DMS53 (cell line): Measurements from ENCODE around the gene IL17RE.

Experiments used
- DNase-seq: peaks from one replicate; lab custom pipeline; 2025; lab: John Stamatoyannopoulos, UW

IL17RE gene

GRCh38 chr3:9908286-9908685 lies 5.6 kb downstream of the IL17RE start:
- no peak for DNase-seq

- peak; percentile 5 for DNase-seq
These were observed 6.8 kb downstream of the IL17RE start for GRCh38 chr3:9909221-9910013.

- DNase-seq: no peak
These were observed 9.2 kb downstream of the IL17RE start for GRCh38 chr3:9911863-9912262.

- DNase-seq: no peak
These were observed 9.8 kb downstream of the IL17RE start for GRCh38 chr3:9912294-9912935.

DNA sequence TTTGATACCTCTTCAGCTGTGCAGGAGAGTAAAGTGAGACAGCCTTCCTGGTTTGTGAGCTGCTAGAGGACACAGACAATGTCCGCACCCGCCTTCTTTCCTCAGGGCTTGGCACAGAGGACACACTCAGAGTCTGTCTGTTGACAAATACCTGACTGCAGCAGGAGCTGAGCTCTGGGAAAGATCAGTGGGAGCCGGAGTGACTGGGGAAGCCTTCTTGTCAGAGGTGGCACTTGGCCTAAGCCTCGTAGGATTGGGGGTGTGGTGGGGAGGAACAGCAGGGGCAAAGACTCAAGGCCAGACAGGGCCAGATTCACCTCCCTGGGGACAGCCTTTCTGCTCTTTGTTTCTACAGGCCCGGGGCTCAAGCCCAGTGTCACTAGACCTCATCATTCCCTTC lies 11.0 kb downstream of the IL17RE start:
- no peak for DNase-seq

GRCh38 chr3:9914011-9914410 lies 11.4 kb downstream of the IL17RE start:
- no peak for DNase-seq

DNA sequence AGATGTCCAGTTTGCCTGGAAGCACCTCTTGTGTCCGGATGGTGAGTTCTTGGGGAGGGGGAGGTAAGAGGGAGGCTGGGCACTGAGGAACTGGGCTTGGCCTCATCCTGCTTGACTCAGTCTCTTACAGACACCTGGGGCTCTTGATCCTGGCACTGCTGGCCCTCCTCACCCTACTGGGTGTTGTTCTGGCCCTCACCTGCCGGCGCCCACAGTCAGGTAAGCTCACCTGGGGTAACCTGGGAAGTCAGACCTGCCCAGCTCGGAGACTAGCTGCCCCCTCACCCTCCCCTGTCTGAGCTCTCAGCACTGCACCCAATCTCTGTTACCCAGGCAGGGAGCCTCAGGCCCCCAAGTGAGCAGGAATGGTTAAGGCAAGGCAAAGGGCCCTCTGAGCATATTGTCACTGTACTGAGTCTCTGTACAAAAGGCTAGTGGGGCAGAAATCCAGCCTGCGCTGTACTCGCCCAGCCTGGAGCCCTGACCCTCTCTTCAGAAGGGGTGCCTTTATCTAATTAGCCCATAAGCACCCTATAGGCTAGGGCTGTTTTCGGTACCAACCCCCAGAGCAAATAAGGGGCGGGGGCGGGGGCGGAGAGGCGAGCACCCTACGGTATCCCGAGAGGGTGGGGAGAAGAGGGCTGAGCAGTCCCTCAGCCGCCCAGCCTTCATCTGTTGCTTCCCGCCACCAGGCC lies 12.1 kb downstream of the IL17RE start:
- DNase-seq: peak; percentile 35

- DNase-seq: peak; percentile 64
These were observed 12.8 kb downstream of the IL17RE start for GRCh38 chr3:9915254-9916141.

- DNase-seq: peak; percentile 31
These were observed 13.7 kb downstream of the IL17RE start for GRCh38 chr3:9916346-9916733.

DNA sequence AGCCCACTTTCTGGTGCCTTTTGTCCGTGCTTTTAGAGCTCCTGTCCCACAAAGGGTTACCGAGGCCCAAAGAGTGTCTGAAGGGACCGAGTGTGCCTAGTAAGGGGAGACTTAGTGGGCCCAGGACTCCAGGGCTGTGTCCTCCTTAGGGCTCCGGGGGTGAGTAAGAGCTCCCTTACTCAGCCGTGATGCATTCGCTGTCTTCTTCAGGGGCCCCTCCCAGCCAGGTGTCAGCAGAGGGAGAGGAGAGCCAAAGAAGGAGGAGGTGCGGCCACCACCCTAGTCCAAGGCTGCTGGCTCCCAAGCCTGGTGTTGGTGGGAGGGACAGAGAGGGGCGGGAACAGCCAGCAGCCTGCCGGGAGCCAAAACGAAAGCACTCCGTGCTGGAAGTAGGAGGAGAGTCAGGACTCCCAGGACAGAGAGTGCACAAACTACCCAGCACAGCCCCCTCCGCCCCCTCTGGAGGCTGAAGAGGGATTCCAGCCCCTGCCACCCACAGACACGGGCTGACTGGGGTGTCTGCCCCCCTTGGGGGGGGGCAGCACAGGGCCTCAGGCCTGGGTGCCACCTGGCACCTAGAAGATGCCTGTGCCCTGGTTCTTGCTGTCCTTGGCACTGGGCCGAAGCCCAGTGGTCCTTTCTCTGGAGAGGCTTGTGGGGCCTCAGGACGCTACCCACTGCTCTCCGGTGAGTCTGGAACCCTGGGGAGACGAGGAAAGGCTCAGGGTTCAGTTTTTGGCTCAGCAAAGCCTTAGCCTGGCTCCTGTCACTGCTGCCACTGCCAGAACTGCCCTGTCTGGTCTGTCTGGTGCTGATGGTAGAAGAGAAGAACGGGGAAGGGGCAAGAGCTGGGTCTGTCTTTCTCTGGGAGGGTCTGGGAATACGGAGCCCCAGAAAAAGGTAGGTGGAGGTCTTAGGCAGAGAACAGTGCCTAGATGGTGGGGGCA lies 14.4 kb downstream of the IL17RE start, which contains the start of gene IL17RC:
Gene IL17RC, plus strand, starts transcription at position 365 of the 947 bp plus-strand sequence. Its CDS starts 218 bp downstream, at position 583.
- peak; percentile 88 for DNase-seq

DNA sequence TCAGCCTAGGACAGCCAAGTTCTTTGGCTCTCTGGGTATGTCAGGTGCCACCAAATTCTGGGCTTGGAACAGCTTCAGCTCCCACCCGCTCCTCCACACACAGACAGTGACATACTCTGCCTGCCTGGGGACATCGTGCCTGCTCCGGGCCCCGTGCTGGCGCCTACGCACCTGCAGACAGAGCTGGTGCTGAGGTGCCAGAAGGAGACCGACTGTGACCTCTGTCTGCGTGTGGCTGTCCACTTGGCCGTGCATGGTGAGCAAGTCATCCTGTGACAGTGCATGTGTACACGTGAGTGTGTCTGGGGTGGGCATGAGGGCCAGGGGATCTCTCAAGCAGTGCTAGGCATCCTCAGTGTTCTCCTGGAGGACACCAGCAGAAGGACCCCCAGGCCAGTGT lies 15.2 kb downstream of the IL17RE start:
- no peak for DNase-seq

GRCh38 chr3:9918261-9919038 lies 15.8 kb downstream of the IL17RE start:
- DNase-seq: no peak

- DNase-seq: no peak
These were observed 25.5 kb downstream of the IL17RE start for GRCh38 chr3:9928158-9928557.

GRCh38 chr3:9930804-9931418 lies 28.3 kb downstream of the IL17RE start:
- DNase-seq: no peak

DNA sequence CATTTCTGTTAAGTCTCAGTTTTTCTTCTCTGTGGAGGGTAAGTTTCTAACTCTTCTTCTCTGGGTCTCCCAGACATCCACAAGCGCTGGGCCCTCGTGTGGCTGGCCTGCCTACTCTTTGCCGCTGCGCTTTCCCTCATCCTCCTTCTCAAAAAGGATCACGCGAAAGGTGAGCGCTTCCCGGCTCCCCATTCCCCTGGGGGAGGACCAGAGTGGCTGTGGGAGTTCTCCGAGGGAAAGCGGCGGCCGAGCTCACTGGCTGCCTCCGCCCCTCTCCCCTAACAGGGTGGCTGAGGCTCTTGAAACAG lies 29.8 kb downstream of the IL17RE start:
- no peak for DNase-seq

DNA sequence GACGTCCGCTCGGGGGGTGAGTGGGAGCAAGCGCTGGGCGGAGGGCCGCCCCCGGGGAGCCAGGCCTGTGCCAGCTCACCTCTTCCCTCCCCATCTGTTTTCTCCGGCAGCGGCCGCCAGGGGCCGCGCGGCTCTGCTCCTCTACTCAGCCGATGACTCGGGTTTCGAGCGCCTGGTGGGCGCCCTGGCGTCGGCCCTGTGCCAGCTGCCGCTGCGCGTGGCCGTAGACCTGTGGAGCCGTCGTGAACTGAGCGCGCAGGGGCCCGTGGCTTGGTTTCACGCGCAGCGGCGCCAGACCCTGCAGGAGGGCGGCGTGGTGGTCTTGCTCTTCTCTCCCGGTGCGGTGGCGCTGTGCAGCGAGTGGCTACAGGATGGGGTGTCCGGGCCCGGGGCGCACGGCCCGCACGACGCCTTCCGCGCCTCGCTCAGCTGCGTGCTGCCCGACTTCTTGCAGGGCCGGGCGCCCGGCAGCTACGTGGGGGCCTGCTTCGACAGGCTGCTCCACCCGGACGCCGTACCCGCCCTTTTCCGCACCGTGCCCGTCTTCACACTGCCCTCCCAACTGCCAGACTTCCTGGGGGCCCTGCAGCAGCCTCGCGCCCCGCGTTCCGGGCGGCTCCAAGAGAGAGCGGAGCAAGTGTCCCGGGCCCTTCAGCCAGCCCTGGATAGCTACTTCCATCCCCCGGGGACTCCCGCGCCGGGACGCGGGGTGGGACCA lies 30.4 kb downstream of the IL17RE start:
- peak; percentile 76 for DNase-seq

- peak; percentile 92 for DNase-seq
These were observed 31.1 kb downstream of the IL17RE start, which contains the start of gene CRELD1 for GRCh38 chr3:9933561-9934234. TSS of gene CRELD1 (plus strand) at chr3:9933834. CDS start at chr3:9934439, 605 bp downstream.

- peak; percentile 51 for DNase-seq
These were observed 31.6 kb downstream of the IL17RE start for GRCh38 chr3:9934235-9934621.
